Skeletal muscle tissue (tissue), 4 donors: ENCODE data around the gene DDN. TPM values are rescaled to one million over a fixed set of nuclear protein-coding genes. Genes with fewer than 3 reads are reported as not detected.

Source experiments
- H3K27ac ChIP-seq: one replicate; pipeline ENCODE4 v1.7.0; 2013; ENCODE audit warnings: mild to moderate bottlenecking, low read depth, low read length, inconsistent platforms
- H3K27me3 ChIP-seq, 3 donors: one replicate each; pipeline ENCODE4 v1.7.0; 2013; ENCODE audit warnings: low read length in 3 of 3; ENCODE audit not compliant: control insufficient read depth in 3 of 3, insufficient read depth in 3 of 3
- H3K36me3 ChIP-seq, 3 donors: one replicate each; pipeline ENCODE4 v1.7.0; 2013; ENCODE audit warnings: low read length in 3 of 3; ENCODE audit not compliant: control insufficient read depth in 3 of 3, insufficient read depth in 3 of 3
- H3K4me1 ChIP-seq, 3 donors: one replicate each; pipeline ENCODE4 v1.7.0; 2013; ENCODE audit warnings: low read length in 3 of 3, mild to moderate bottlenecking in 3 of 3; ENCODE audit not compliant: control insufficient read depth in 3 of 3, insufficient read depth in 3 of 3
- H3K4me3 ChIP-seq, 3 donors: one replicate each; pipeline ENCODE4 v1.7.0; 2013; ENCODE audit warnings: low read length in 3 of 3
- H3K9ac ChIP-seq, 3 donors: one replicate each; pipeline ENCODE4 v1.7.0; 2013; ENCODE audit warnings: low read length in 3 of 3, mild to moderate bottlenecking in 3 of 3, moderate library complexity in 2 of 3, low read depth in 1 of 3
- H3K9me3 ChIP-seq, 3 donors: one replicate each; pipeline ENCODE4 v1.7.0; 2013; ENCODE audit warnings: low read length in 3 of 3; ENCODE audit not compliant: control insufficient read depth in 3 of 3
- total RNA-seq: library from RNA; depleted of rRNA; stranded (reverse); fragments of >200 nt; gene quantifications from one replicate; pipeline ENCODE4 v1.2.3, GENCODE V29; 2014
- donor health status: Osteomylitis.

The DDN gene
- total RNA-seq, 1 donor from 2014 or later, result 18.8 TPM

- H3K27ac ChIP-seq, result no peak overlapping the region
- peak overlapping the region in 1 of 3 donors; percentile 62 for H3K9ac ChIP-seq
- peaks cover 27 to 51% (median 47%) of the 10 kb centered on the region in 3 donors for H3K4me1 ChIP-seq
- H3K27me3 ChIP-seq, result peaks cover 18 to 36% (median 23%) of the 10 kb centered on the region in 3 donors
- H3K36me3 ChIP-seq, result peaks cover 8 to 12% (median 11%) of the 10 kb centered on the region in 3 donors
- peak overlapping the region; percentile 30 to 49 (median 43) for H3K4me3 ChIP-seq
- no peaks in the 10 kb centered on the region for H3K9me3 ChIP-seq
These were observed 2.1 kb downstream of the DDN start for GRCh38 chr12:48996794-48997718.

GRCh38 chr12:48995086-48995879 lies 3.9 kb downstream of the DDN start:
- Histone ChIP-seq H3K27me3 (peaks cover 15 to 26% (median 22%) of the 10 kb centered on the region in 3 donors), H3K4me3 (peak overlapping the region; percentile 27 to 56 (median 43)), H3K4me1 (peaks cover 22 to 38% (median 34%) of the 10 kb centered on the region in 3 donors)

GRCh38 chr12:48994224-48995085 lies 4.7 kb downstream of the DDN start:
- H3K27ac ChIP-seq, result no peak overlapping the region
- no peaks in the 10 kb centered on the region for H3K36me3 ChIP-seq
- no peaks in the 10 kb centered on the region for H3K9me3 ChIP-seq
- H3K4me3 ChIP-seq, result peak overlapping the region in 1 of 3 donors; percentile 27
- H3K9ac ChIP-seq, result no peak overlapping the region
- H3K4me1 ChIP-seq, result peaks cover 14 to 29% (median 26%) of the 10 kb centered on the region in 3 donors
- peaks cover 10 to 22% (median 19%) of the 10 kb centered on the region in 3 donors for H3K27me3 ChIP-seq

More at GRCh38 chr12:48995086-48995879, 3.9 kb downstream of the DDN start:
- no peak overlapping the region for H3K27ac ChIP-seq
- H3K36me3 ChIP-seq, result no peaks in the 10 kb centered on the region
- peak overlapping the region in 2 of 3 donors; percentile 34 to 41 for H3K9ac ChIP-seq
- no peaks in the 10 kb centered on the region for H3K9me3 ChIP-seq

- Histone ChIP-seq H3K27me3 (peaks cover 10 to 21% (median 19%) of the 10 kb centered on the region in 3 donors), H3K9me3 (no peaks in the 10 kb centered on the region), H3K36me3 (no peaks in the 10 kb centered on the region), H3K4me3 (no peak overlapping the region), H3K4me1 (peaks cover 9 to 25% (median 24%) of the 10 kb centered on the region in 3 donors), H3K27ac (no peak overlapping the region), H3K9ac (no peak overlapping the region)
These were observed 5.4 kb downstream of the DDN start for GRCh38 chr12:48993787-48994186.

- no peak overlapping the region for H3K9ac ChIP-seq
- peaks cover 0 to 16% (median 12%) of the 10 kb centered on the region in 3 donors for H3K4me1 ChIP-seq
- H3K9me3 ChIP-seq, result no peaks in the 10 kb centered on the region
- H3K27me3 ChIP-seq, result peaks cover 10 to 24% (median 13%) of the 10 kb centered on the region in 3 donors
- no peak overlapping the region for H3K27ac ChIP-seq
- H3K4me3 ChIP-seq, result no peak overlapping the region
- H3K36me3 ChIP-seq, result no peaks in the 10 kb centered on the region
These were observed 7.7 kb downstream of the DDN start for GRCh38 chr12:48991247-48992050.

GRCh38 chr12:48990552-48990951 lies 8.6 kb downstream of the DDN start:
- Histone ChIP-seq H3K9ac (no peak overlapping the region), H3K27me3 (peaks cover 10 to 28% (median 12%) of the 10 kb centered on the region in 3 donors), H3K9me3 (no peaks in the 10 kb centered on the region), H3K36me3 (no peaks in the 10 kb centered on the region), H3K4me1 (peaks cover 4 to 20% (median 13%) of the 10 kb centered on the region in 3 donors), H3K27ac (no peak overlapping the region), H3K4me3 (no peak overlapping the region)

GRCh38 chr12:48988030-48988649 lies 11.0 kb downstream of the DDN start:
- H3K36me3 ChIP-seq, result no peaks in the 10 kb centered on the region
- H3K27me3 ChIP-seq, result peaks cover 7 to 31% (median 14%) of the 10 kb centered on the region in 3 donors
- H3K4me1 ChIP-seq, result peaks cover 4 to 24% (median 12%) of the 10 kb centered on the region in 3 donors
- no peak overlapping the region for H3K27ac ChIP-seq
- no peak overlapping the region for H3K4me3 ChIP-seq
- no peak overlapping the region for H3K9ac ChIP-seq
- H3K9me3 ChIP-seq, result no peaks in the 10 kb centered on the region

GRCh38 chr12:48986720-48987291 lies 12.4 kb downstream of the DDN start:
- Histone ChIP-seq H3K27ac (no peak overlapping the region), H3K9ac (no peak overlapping the region), H3K27me3 (peaks cover 6 to 38% (median 26%) of the 10 kb centered on the region in 3 donors), H3K9me3 (no peaks in the 10 kb centered on the region), H3K36me3 (no peaks in the 10 kb centered on the region), H3K4me1 (peaks cover 4 to 24% (median 12%) of the 10 kb centered on the region in 3 donors), H3K4me3 (no peak overlapping the region)
